DOHH2 (cell line): Measurements from ENCODE around the gene REC114.

Experiments
- H3F3A ChIP-seq: fragments of 200-600 bp; sonication (generic), shearing (Covaris generic); 2 replicates; pipeline ENCODE4 v1.6.0; 2016; ENCODE audit warnings: antibody characterized with exemption, mild to moderate bottlenecking; ENCODE audit not compliant: control insufficient read depth, insufficient read depth
- H3K27ac ChIP-seq: fragments of 200-600 bp; sonication (generic); 2 replicates; pipeline ENCODE4 v1.5.1; 2014; ENCODE audit warnings: low read depth, mild to moderate bottlenecking, low read length, moderate library complexity
- H3K27me3 ChIP-seq: fragments of 200-600 bp; sonication (generic); 2 replicates; pipeline ENCODE4 v1.6.1; 2014; ENCODE audit warnings: mild to moderate bottlenecking, low read length, mixed read lengths; ENCODE audit not compliant: control insufficient read depth
- H3K36me3 ChIP-seq: fragments of 200-600 bp; sonication (generic); 2 replicates; pipeline ENCODE4 v1.6.1; 2014; ENCODE audit warnings: mild to moderate bottlenecking, low read length, moderate library complexity, mixed read lengths; ENCODE audit not compliant: control insufficient read depth
- H3K4me1 ChIP-seq: fragments of 200-600 bp; sonication (generic); 2 replicates; pipeline ENCODE4 v1.6.1; 2014; ENCODE audit warnings: mild to moderate bottlenecking, low read length, mixed read lengths; ENCODE audit not compliant: control insufficient read depth
- H3K4me2 ChIP-seq: fragments of 200-600 bp; sonication (generic); 2 replicates; pipeline ENCODE4 v1.6.0; 2014; ENCODE audit warnings: mild to moderate bottlenecking, low read length, moderate library complexity
- H3K4me3 ChIP-seq: fragments of 200-600 bp; sonication (generic); 2 replicates; pipeline ENCODE4 v1.5.1; 2014; ENCODE audit warnings: mild to moderate bottlenecking, low read length, mixed read lengths
- H3K79me2 ChIP-seq: fragments of 200-600 bp; sonication (generic); 2 replicates; pipeline ENCODE4 v1.6.1; 2014; ENCODE audit warnings: mild to moderate bottlenecking, low read length, mixed read lengths; ENCODE audit not compliant: control insufficient read depth
- H3K9me2 ChIP-seq: fragments of 200-600 bp; sonication (generic); replicated peaks from 2 replicates; pipeline ENCODE4 v1.6.1; 2014; ENCODE audit warnings: mild to moderate bottlenecking, low read length, mixed read lengths; ENCODE audit not compliant: control insufficient read depth
- H3K9me3 ChIP-seq: fragments of 200-600 bp; sonication (generic); 2 replicates; pipeline ENCODE4 v1.6.1; 2014; ENCODE audit warnings: antibody characterized with exemption, low read length, mixed read lengths; ENCODE audit not compliant: control insufficient read depth, insufficient read depth
- H4K20me1 ChIP-seq: fragments of 200-600 bp; sonication (generic); 2 replicates; pipeline ENCODE4 v1.6.0; 2014; ENCODE audit warnings: low read depth, mild to moderate bottlenecking, antibody characterized with exemption, low read length, moderate library complexity; ENCODE audit not compliant: control insufficient read depth, insufficient read depth
- EZH2phosphoT487 ChIP-seq: fragments of 200-600 bp; sonication (generic); IDR thresholded peaks from 2 replicates; pipeline ENCODE4 v1.6.1; 2017; ENCODE audit warnings: borderline replicate concordance, mild to moderate bottlenecking, antibody characterized with exemption, low read length, moderate library complexity, mixed read lengths
- TF ChIP-seq, protein P1 (sequence below): fragments of 200-600 bp; sonication (generic); IDR thresholded peaks from one replicate; pipeline ENCODE4 v1.5.1; 2014; ENCODE audit warnings: antibody characterized with exemption, mild to moderate bottlenecking, low read depth, low read length; ENCODE audit not compliant: poor library complexity, severe bottlenecking

The REC114 gene

DNA sequence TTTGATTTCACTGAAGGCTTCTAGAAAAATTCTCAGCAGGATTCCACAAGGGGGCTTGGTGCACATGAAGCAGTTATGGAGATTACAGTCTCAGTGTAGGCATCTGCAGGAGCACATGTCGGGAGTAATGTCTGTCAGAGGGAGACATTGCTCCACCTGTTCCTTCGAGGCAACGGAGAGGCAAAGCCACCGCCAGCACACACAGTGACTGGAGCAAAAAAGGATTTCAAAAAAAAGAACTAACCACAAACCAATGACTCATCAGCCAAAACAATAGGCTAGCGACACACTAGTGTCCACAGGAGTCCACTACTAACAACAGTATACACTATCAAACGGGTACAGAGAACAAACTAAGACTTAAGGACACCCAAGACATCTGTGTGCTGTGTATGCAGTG is 121.3 kb downstream of the REC114 start:
- H3K79me2 ChIP-seq, result no peaks in the 10 kb centered on the region
- H3K4me3 ChIP-seq, result no peak overlapping the region
- no peaks in the 10 kb centered on the region for H3K9me3 ChIP-seq
- H3F3A ChIP-seq, result no peaks in the 10 kb centered on the region
- peaks cover 68% of the 10 kb centered on the region for H3K36me3 ChIP-seq
- no peak overlapping the region for H3K27ac ChIP-seq
- H3K27me3 ChIP-seq, result no peaks in the 10 kb centered on the region
- no peak overlapping the region for H3K4me2 ChIP-seq
- no peak for TF ChIP-seq EZH2phosphoT487
- TF ChIP-seq, protein P1, sequence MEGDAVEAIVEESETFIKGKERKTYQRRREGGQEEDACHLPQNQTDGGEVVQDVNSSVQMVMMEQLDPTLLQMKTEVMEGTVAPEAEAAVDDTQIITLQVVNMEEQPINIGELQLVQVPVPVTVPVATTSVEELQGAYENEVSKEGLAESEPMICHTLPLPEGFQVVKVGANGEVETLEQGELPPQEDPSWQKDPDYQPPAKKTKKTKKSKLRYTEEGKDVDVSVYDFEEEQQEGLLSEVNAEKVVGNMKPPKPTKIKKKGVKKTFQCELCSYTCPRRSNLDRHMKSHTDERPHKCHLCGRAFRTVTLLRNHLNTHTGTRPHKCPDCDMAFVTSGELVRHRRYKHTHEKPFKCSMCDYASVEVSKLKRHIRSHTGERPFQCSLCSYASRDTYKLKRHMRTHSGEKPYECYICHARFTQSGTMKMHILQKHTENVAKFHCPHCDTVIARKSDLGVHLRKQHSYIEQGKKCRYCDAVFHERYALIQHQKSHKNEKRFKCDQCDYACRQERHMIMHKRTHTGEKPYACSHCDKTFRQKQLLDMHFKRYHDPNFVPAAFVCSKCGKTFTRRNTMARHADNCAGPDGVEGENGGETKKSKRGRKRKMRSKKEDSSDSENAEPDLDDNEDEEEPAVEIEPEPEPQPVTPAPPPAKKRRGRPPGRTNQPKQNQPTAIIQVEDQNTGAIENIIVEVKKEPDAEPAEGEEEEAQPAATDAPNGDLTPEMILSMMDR, result no peak
- no peaks in the 10 kb centered on the region for H3K9me2 ChIP-seq
- H3K4me1 ChIP-seq, result peaks cover 3% of the 10 kb centered on the region; the same call in 1 of the 2 replicates
- H4K20me1 ChIP-seq, result no peaks in the 10 kb centered on the region

DNA sequence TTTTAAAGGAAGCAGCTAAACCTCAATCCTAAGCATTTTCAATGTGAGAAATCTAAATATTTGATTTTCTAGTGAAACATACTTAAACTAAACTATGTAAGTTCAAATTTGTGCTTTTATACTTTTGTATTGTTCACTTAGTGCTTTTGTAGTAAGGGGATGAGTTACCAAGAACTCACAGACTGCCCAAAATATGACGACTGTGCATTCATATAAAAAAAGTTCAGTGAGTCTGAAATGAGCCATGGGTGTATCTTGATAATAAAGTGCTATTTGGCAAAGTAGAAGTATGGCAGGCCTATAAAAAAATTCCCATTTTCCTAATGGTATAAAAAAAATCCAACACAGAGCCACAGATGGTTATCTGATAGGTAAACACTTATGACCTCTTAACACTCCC is 124.1 kb downstream of the REC114 start:
- no peaks in the 10 kb centered on the region for H3K9me2 ChIP-seq
- H3K4me2 ChIP-seq, result no peak overlapping the region
- H3K27ac ChIP-seq, result no peak overlapping the region
- H3K9me3 ChIP-seq, result no peaks in the 10 kb centered on the region
- H3F3A ChIP-seq, result no peaks in the 10 kb centered on the region
- no peak overlapping the region for H3K4me3 ChIP-seq
- H3K4me1 ChIP-seq, result no peaks in the 10 kb centered on the region
- TF ChIP-seq, protein P1, result no peak
- TF ChIP-seq EZH2phosphoT487, result no peak
- no peaks in the 10 kb centered on the region for H4K20me1 ChIP-seq
- H3K79me2 ChIP-seq, result no peaks in the 10 kb centered on the region
- H3K27me3 ChIP-seq, result no peaks in the 10 kb centered on the region
- peaks cover 75% of the 10 kb centered on the region for H3K36me3 ChIP-seq

DNA sequence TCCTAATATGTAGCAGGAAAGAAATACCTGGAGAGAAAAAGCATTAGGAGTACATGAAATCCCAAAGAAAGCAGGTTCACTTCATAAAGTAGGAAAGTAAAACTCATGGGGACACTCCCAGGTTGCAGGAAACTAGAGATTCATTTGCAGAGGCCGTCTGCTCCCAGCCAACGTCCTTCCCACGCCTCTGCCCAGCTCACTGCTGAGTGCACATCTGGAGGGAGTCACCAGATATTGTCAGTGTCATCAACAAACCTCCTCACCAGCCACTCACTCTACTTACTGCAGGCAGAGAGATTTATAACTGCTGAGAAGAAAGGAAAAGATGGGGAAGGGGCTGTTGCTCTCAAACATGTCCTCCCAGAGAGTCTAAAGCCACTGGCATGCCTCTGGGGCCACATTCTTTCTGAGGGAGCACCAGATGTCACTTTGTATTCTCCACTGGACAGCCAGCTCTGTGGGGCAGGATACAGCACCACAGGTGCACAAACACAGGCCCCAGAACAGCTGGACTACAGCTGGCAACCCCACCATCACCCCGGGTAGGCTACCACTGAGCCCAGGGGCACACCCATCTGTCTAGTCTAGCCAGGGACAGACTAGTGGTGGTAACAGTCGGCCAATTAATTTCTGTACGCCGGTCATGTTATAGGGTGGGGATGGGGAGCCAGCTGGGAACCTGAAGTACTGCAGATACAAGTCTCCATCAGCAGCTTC is 125.8 kb downstream of the REC114 start:
- Histone ChIP-seq H3K79me2 (no peaks in the 10 kb centered on the region), H3K4me1 (no peaks in the 10 kb centered on the region), H3K27ac (no peak overlapping the region), H4K20me1 (no peaks in the 10 kb centered on the region), H3K27me3 (no peaks in the 10 kb centered on the region), H3K4me2 (no peak overlapping the region), H3F3A (no peaks in the 10 kb centered on the region), H3K4me3 (no peak overlapping the region), H3K9me2 (no peaks in the 10 kb centered on the region), H3K9me3 (no peaks in the 10 kb centered on the region), H3K36me3 (peaks cover 66% of the 10 kb centered on the region)
- TF ChIP-seq EZH2phosphoT487, result no peak
- TF ChIP-seq, protein P1, result no peak
